Central memory CD8-positive, alpha-beta T cell (primary cell): ENCODE results near the gene VAMP2.

Experiments
- ATAC-seq: fragments of 150-1000 bp; cut with Tn5 transposase; replicated peaks from 2 replicates; pipeline ENCODE4 v1.10.0; 2022; ENCODE audit warnings: mild to moderate bottlenecking, moderate FRiP score, moderate number of reproducible peaks; ENCODE audit not compliant: poor library complexity, severe bottlenecking; ENCODE audit errors: extremely low read depth
- DNase-seq, 2 donors: peaks; one replicate each; pipeline ENCODE4 v3.0.0; 2021; ENCODE audit warnings: low spot score in 2 of 2
- H3K27ac Mint-ChIP-seq: one replicate; pipeline ENCODE4 v1.8.0; 2022; ENCODE audit warnings: low read depth, mild to moderate bottlenecking, moderate library complexity, mixed read lengths
- H3K27me3 Mint-ChIP-seq: one replicate; pipeline ENCODE4 v1.8.0; 2022; ENCODE audit warnings: mixed read lengths
- H3K36me3 Mint-ChIP-seq: one replicate; pipeline ENCODE4 v1.8.0; 2022; ENCODE audit warnings: mild to moderate bottlenecking, moderate library complexity, mixed read lengths; ENCODE audit not compliant: insufficient read depth
- H3K4me1 Mint-ChIP-seq: one replicate; pipeline ENCODE4 v1.8.0; 2022; ENCODE audit warnings: mixed read lengths
- H3K4me3 Mint-ChIP-seq: one replicate; pipeline ENCODE4 v1.8.0; 2022; ENCODE audit warnings: mild to moderate bottlenecking, moderate library complexity, mixed read lengths
- H3K9me3 Mint-ChIP-seq: one replicate; pipeline ENCODE4 v1.8.0; 2022; ENCODE audit warnings: mixed read lengths

Gene VAMP2

GRCh38 chr17:8156246-8156992 lies 6.3 kb downstream of the VAMP2 start:
- peaks cover 72% of the 10 kb centered on the region for H3K36me3 Mint-ChIP-seq
- no peak overlapping the region for H3K4me3 Mint-ChIP-seq
- H3K27me3 Mint-ChIP-seq, result no peaks in the 10 kb centered on the region
- peaks cover 40% of the 10 kb centered on the region for H3K4me1 Mint-ChIP-seq
- DNase-seq (peak; percentile 98 to 100), ATAC-seq (peak; percentile 74)
- no peaks in the 10 kb centered on the region for H3K9me3 Mint-ChIP-seq
- H3K27ac Mint-ChIP-seq, result no peak overlapping the region

- Mint-ChIP-seq H3K9me3 (no peaks in the 10 kb centered on the region), H3K27me3 (no peaks in the 10 kb centered on the region), H3K27ac (no peak overlapping the region), H3K4me1 (peaks cover 37% of the 10 kb centered on the region), H3K4me3 (no peak overlapping the region), H3K36me3 (peaks cover 72% of the 10 kb centered on the region)
- DNase-seq (no peak), ATAC-seq (peak; percentile 0)
Measured at GRCh38 chr17:8155996-8156245, 6.8 kb downstream of the VAMP2 start.

GRCh38 chr17:8155231-8155995 lies 7.3 kb downstream of the VAMP2 start:
- Mint-ChIP-seq H3K4me1 (peaks cover 32% of the 10 kb centered on the region), H3K4me3 (no peak overlapping the region), H3K9me3 (no peaks in the 10 kb centered on the region), H3K27ac (no peak overlapping the region), H3K36me3 (peaks cover 71% of the 10 kb centered on the region), H3K27me3 (no peaks in the 10 kb centered on the region)
- no peak for DNase-seq
- ATAC-seq, result no peak

GRCh38 chr17:8154608-8155155 lies 8.1 kb downstream of the VAMP2 start:
- Mint-ChIP-seq H3K27me3 (no peaks in the 10 kb centered on the region), H3K4me3 (no peak overlapping the region), H3K27ac (no peak overlapping the region), H3K9me3 (no peaks in the 10 kb centered on the region), H3K4me1 (peaks cover 25% of the 10 kb centered on the region), H3K36me3 (peaks cover 71% of the 10 kb centered on the region)
- DNase-seq (no peak), ATAC-seq (no peak)

- peaks cover 21% of the 10 kb centered on the region for H3K4me1 Mint-ChIP-seq
- H3K36me3 Mint-ChIP-seq, result peaks cover 71% of the 10 kb centered on the region
- no peaks in the 10 kb centered on the region for H3K9me3 Mint-ChIP-seq
- no peaks in the 10 kb centered on the region for H3K27me3 Mint-ChIP-seq
- no peak overlapping the region for H3K4me3 Mint-ChIP-seq
- DNase-seq (peak; percentile 89 to 97), ATAC-seq (peak; percentile 5)
- no peak overlapping the region for H3K27ac Mint-ChIP-seq
Measured at GRCh38 chr17:8153957-8154607, 8.7 kb downstream of the VAMP2 start.

GRCh38 chr17:8153525-8153956 lies 9.2 kb downstream of the VAMP2 start:
- Mint-ChIP-seq H3K4me1 (peaks cover 17% of the 10 kb centered on the region), H3K9me3 (no peaks in the 10 kb centered on the region), H3K27me3 (no peaks in the 10 kb centered on the region), H3K4me3 (no peak overlapping the region), H3K36me3 (peaks cover 74% of the 10 kb centered on the region), H3K27ac (no peak overlapping the region)
- ATAC-seq (no peak), DNase-seq (no peak)

GRCh38 chr17:8153031-8153451 lies 9.7 kb downstream of the VAMP2 start:
- Mint-ChIP-seq H3K27me3 (no peaks in the 10 kb centered on the region), H3K36me3 (peaks cover 74% of the 10 kb centered on the region), H3K4me1 (peaks cover 14% of the 10 kb centered on the region), H3K4me3 (no peak overlapping the region), H3K27ac (no peak overlapping the region), H3K9me3 (no peaks in the 10 kb centered on the region)
- DNase-seq (no peak), ATAC-seq (no peak)

- peaks cover 80% of the 10 kb centered on the region for H3K36me3 Mint-ChIP-seq
- no peaks in the 10 kb centered on the region for H3K27me3 Mint-ChIP-seq
- H3K4me1 Mint-ChIP-seq, result peaks cover 19% of the 10 kb centered on the region
- peak; percentile 67 to 74 for DNase-seq
- no peak within 1 kb of the TSS for H3K27ac Mint-ChIP-seq
- no peak for ATAC-seq
- no peak within 1 kb of the TSS for H3K4me3 Mint-ChIP-seq
- H3K9me3 Mint-ChIP-seq, result no peaks in the 10 kb centered on the region
Measured at GRCh38 chr17:8152112-8152775, 10.5 kb downstream of the VAMP2 start, which contains the start of gene PER1. Gene PER1 (minus strand): TSS chr17:8152404. CDS start chr17:8150706, 1,698 bp downstream.

- H3K27ac Mint-ChIP-seq, result no peak overlapping the region
- peaks cover 24% of the 10 kb centered on the region for H3K4me1 Mint-ChIP-seq
- H3K4me3 Mint-ChIP-seq, result no peak overlapping the region
- DNase-seq (no peak), ATAC-seq (no peak)
- peaks cover 86% of the 10 kb centered on the region for H3K36me3 Mint-ChIP-seq
- H3K9me3 Mint-ChIP-seq, result no peaks in the 10 kb centered on the region
- H3K27me3 Mint-ChIP-seq, result no peaks in the 10 kb centered on the region
Measured at GRCh38 chr17:8151641-8152111, 11.1 kb downstream of the VAMP2 start.

GRCh38 chr17:8151120-8151640 lies 11.6 kb downstream of the VAMP2 start:
- Mint-ChIP-seq H3K4me3 (no peak overlapping the region), H3K36me3 (peaks cover 91% of the 10 kb centered on the region), H3K9me3 (no peaks in the 10 kb centered on the region), H3K27me3 (no peaks in the 10 kb centered on the region), H3K4me1 (peaks cover 28% of the 10 kb centered on the region), H3K27ac (no peak overlapping the region)
- ATAC-seq, result peak; percentile 35
- peak; percentile 83 to 90 for DNase-seq

- no peak overlapping the region for H3K4me3 Mint-ChIP-seq
- H3K9me3 Mint-ChIP-seq, result no peaks in the 10 kb centered on the region
- ATAC-seq (no peak), DNase-seq (no peak)
- no peak overlapping the region for H3K27ac Mint-ChIP-seq
- no peaks in the 10 kb centered on the region for H3K27me3 Mint-ChIP-seq
- H3K4me1 Mint-ChIP-seq, result peaks cover 32% of the 10 kb centered on the region
- peaks cover 96% of the 10 kb centered on the region for H3K36me3 Mint-ChIP-seq
Measured at GRCh38 chr17:8150194-8151119, 12.3 kb downstream of the VAMP2 start.
